ENCODE measurements around the gene COL4A4. TPM values are rescaled to one million over a fixed set of nuclear protein-coding genes. Genes with fewer than 3 reads are reported as not detected.

The COL4A4 gene
- total and polyA plus RNA-seq, 2 donors (not counting 3 experiments of a cell fraction or from before 2014, with no cell fraction given) = not detected

GRCh38 chr2:227016894-227017293, 147.1 kb downstream of the COL4A4 start:
- dilution Hi-C loops (cut with MboI; ENCODE audit: extremely low pct_ligation_motif_present, low sequenced_read_pairs) (no loop called here), intact Hi-C loops (cut with micrococcal nuclease) (no loop called here)
- CTCF ChIA-PET = no interaction called here
- H3K36me3 ChIP-seq (ENCODE audit: control insufficient read depth in 2 of 2, extremely low read depth in 1 of 2, insufficient read depth in 2 of 2, low read length in 2 of 2) = no peaks in the 10 kb centered on the region
- no peaks in the 10 kb centered on the region for H3K9me1 ChIP-seq (replicated peaks; ENCODE audit: control insufficient read depth, extremely low read depth, insufficient read depth, low read length)
- no peak overlapping the region for H3K4me3 ChIP-seq (replicated peaks in 1 of 3; ENCODE audit: insufficient read depth in 1 of 3, low read depth in 1 of 3, low read length in 3 of 3)
- no TSS peak for BruUV-seq (replicated peaks)
- no peaks in the 10 kb centered on the region for H3K79me2 ChIP-seq (ENCODE audit: control insufficient read depth, insufficient read depth, low read length)
- no peaks in the 10 kb centered on the region for H4K20me1 ChIP-seq (replicated peaks; ENCODE audit: control insufficient read depth, extremely low read depth, insufficient read depth, low read length)
- DNase-seq (ENCODE audit: low read depth, low spot score) = no peak
- POLR2A ChIA-PET = no interaction called here
- H3K9me3 ChIP-seq (replicated peaks; ENCODE audit: control insufficient read depth, insufficient read depth, low read length) = no peaks in the 10 kb centered on the region
- H3K4me1 ChIP-seq (ENCODE audit: control insufficient read depth, extremely low read depth, insufficient read depth, low read length) = no peaks in the 10 kb centered on the region
- H3K4me2 ChIP-seq (ENCODE audit: insufficient read depth, low read length) = no peak overlapping the region
- no peak overlapping the region for H3K27ac ChIP-seq (ENCODE audit: insufficient read depth, low read depth, low read length)
- no peak for FAIRE-seq
- no peak for TF ChIP-seq GATA2 (IDR thresholded peaks at IDR 0.05; ENCODE audit: insufficient read depth, insufficient read length, low read depth, low read length)
- no peak for TF ChIP-seq EZH2 (IDR thresholded peaks at IDR 0.05; ENCODE audit: borderline replicate concordance, low read depth, low read length, severe bottlenecking)
- TF ChIP-seq, protein P1, sequence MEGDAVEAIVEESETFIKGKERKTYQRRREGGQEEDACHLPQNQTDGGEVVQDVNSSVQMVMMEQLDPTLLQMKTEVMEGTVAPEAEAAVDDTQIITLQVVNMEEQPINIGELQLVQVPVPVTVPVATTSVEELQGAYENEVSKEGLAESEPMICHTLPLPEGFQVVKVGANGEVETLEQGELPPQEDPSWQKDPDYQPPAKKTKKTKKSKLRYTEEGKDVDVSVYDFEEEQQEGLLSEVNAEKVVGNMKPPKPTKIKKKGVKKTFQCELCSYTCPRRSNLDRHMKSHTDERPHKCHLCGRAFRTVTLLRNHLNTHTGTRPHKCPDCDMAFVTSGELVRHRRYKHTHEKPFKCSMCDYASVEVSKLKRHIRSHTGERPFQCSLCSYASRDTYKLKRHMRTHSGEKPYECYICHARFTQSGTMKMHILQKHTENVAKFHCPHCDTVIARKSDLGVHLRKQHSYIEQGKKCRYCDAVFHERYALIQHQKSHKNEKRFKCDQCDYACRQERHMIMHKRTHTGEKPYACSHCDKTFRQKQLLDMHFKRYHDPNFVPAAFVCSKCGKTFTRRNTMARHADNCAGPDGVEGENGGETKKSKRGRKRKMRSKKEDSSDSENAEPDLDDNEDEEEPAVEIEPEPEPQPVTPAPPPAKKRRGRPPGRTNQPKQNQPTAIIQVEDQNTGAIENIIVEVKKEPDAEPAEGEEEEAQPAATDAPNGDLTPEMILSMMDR (IDR thresholded peaks at IDR 0.05; ENCODE audit: extremely low read depth in 1 of 2, insufficient read depth in 1 of 2, low read depth in 1 of 2, low read length in 2 of 2) = no peak
- TF ChIP-seq JUN (IDR thresholded peaks at IDR 0.05; ENCODE audit: borderline replicate concordance, insufficient read depth, insufficient read length, low read depth) = no peak
- no peak for TF ChIP-seq POLR2A (IDR thresholded peaks at IDR 0.05; ENCODE audit: low read depth, low read length)
- no peak overlapping the region for H3K9ac ChIP-seq (replicated peaks; ENCODE audit: extremely low read depth, insufficient read depth, low read length)
- no peaks in the 10 kb centered on the region for H3K27me3 ChIP-seq (ENCODE audit: control insufficient read depth in 2 of 2, insufficient read depth in 2 of 2, low read length in 2 of 2)
- no peak overlapping the region for H2AFZ ChIP-seq (ENCODE audit: low read depth, low read length)

GRCh38 chr2:227013881-227014280, 150.1 kb downstream of the COL4A4 start:
- intact Hi-C loops (cut with micrococcal nuclease) = no loop called here
- POLR2A ChIA-PET = no interaction called here
- Histone ChIP-seq H3K4me1 (ENCODE audit: control insufficient read depth, extremely low read depth, insufficient read depth, low read length) (no peaks in the 10 kb centered on the region), H4K20me1 (replicated peaks; ENCODE audit: control insufficient read depth, extremely low read depth, insufficient read depth, low read length) (no peaks in the 10 kb centered on the region), H3K9ac (replicated peaks; ENCODE audit: extremely low read depth, insufficient read depth, low read length) (no peak overlapping the region), H3K9me3 (replicated peaks; ENCODE audit: control insufficient read depth, insufficient read depth, low read length) (no peaks in the 10 kb centered on the region), H3K4me3 (replicated peaks in 1 of 3; ENCODE audit: insufficient read depth in 1 of 3, low read depth in 1 of 3, low read length in 3 of 3) (no peak overlapping the region), H3K79me2 (ENCODE audit: control insufficient read depth, insufficient read depth, low read length) (no peaks in the 10 kb centered on the region), H3K27ac (ENCODE audit: insufficient read depth, low read depth, low read length) (no peak overlapping the region), H3K27me3 (ENCODE audit: control insufficient read depth in 2 of 2, insufficient read depth in 2 of 2, low read length in 2 of 2) (no peaks in the 10 kb centered on the region), H3K4me2 (ENCODE audit: insufficient read depth, low read length) (no peak overlapping the region), H3K36me3 (ENCODE audit: control insufficient read depth in 2 of 2, extremely low read depth in 1 of 2, insufficient read depth in 2 of 2, low read length in 2 of 2) (no peaks in the 10 kb centered on the region), H3K9me1 (replicated peaks; ENCODE audit: control insufficient read depth, extremely low read depth, insufficient read depth, low read length) (no peaks in the 10 kb centered on the region), H2AFZ (ENCODE audit: low read depth, low read length) (no peak overlapping the region)
- dilution Hi-C loops (cut with MboI; ENCODE audit: extremely low pct_ligation_motif_present, low sequenced_read_pairs) = no loop called here
- CTCF ChIA-PET = no interaction called here
- no peak for DNase-seq (ENCODE audit: low read depth, low spot score)
- TF ChIP-seq FOS (IDR thresholded peaks at IDR 0.05; ENCODE audit: borderline replicate concordance, insufficient read depth, low read length) = no peak
- BruUV-seq (replicated peaks) = no TSS peak
- no peak for FAIRE-seq
